Natural killer cell (primary cell): ENCODE results near the gene TNFSF12. TPM values are rescaled to one million over a fixed set of nuclear protein-coding genes. Genes with fewer than 3 reads are reported as not detected.
A peak's percentile ranks its signal among the peaks of the same experiment; 100 is the strongest.

ENCODE experiments used
- ATAC-seq, 3 donors: fragments of 150-1000 bp in 2 of 3; fragments of 200-7000 bp in 1 of 3; cut with Tn5 transposase; 1 replicate in 1 of 3; 2 replicates in 2 of 3; pipeline ENCODE4 v1.10.0; 2021; ENCODE audit warnings: mild to moderate bottlenecking in 2 of 3, moderate library complexity in 2 of 3
- DNase-seq, 2 donors: peaks; one replicate each; pipeline versions ENCODE4 v3.0.0 to v3.0.0-alpha.2; 2013 to 2021; ENCODE audit warnings: mixed read lengths in 1 of 2
- H3K27ac ChIP-seq: one replicate; pipeline ENCODE4 v1.5.1; 2013; ENCODE audit warnings: mild to moderate bottlenecking, low read length
- H3K27me3 ChIP-seq: one replicate; pipeline ENCODE4 v1.6.1; 2013; ENCODE audit warnings: low read length; ENCODE audit not compliant: control insufficient read depth, insufficient read depth
- H3K36me3 ChIP-seq: one replicate; pipeline ENCODE4 v1.6.1; 2013; ENCODE audit warnings: low read length; ENCODE audit not compliant: control insufficient read depth, insufficient read depth
- H3K4me1 ChIP-seq: one replicate; pipeline ENCODE4 v1.6.1; 2013; ENCODE audit warnings: low read length; ENCODE audit not compliant: control insufficient read depth, insufficient read depth
- H3K4me3 ChIP-seq: one replicate; pipeline ENCODE4 v1.5.1; 2013; ENCODE audit warnings: low read length
- H3K9me3 ChIP-seq: one replicate; pipeline ENCODE4 v1.6.1; 2013; ENCODE audit warnings: low read length; ENCODE audit not compliant: control insufficient read depth, insufficient read depth
- H3K27ac Mint-ChIP-seq, 2 donors: one replicate each; pipeline ENCODE4 v1.8.0; 2022; ENCODE audit warnings: mild to moderate bottlenecking in 2 of 2, mixed read lengths in 2 of 2, moderate library complexity in 1 of 2
- H3K27me3 Mint-ChIP-seq, 2 donors: one replicate each; pipeline ENCODE4 v1.8.0; 2022; ENCODE audit warnings: low read depth in 2 of 2, mixed read lengths in 2 of 2
- H3K36me3 Mint-ChIP-seq: one replicate; pipeline ENCODE4 v1.8.0; 2022; ENCODE audit warnings: mixed read lengths
- H3K4me1 Mint-ChIP-seq, 2 donors: one replicate each; pipeline ENCODE4 v1.8.0; 2022; ENCODE audit warnings: mixed read lengths in 2 of 2
- H3K4me3 Mint-ChIP-seq: one replicate; pipeline ENCODE4 v1.8.0; 2022; ENCODE audit warnings: mild to moderate bottlenecking, moderate library complexity, mixed read lengths
- H3K9me3 Mint-ChIP-seq, 2 donors: one replicate each; pipeline ENCODE4 v1.8.0; 2022; ENCODE audit warnings: mixed read lengths in 2 of 2
- CTCF ChIP-seq: fragments of 200-600 bp; IDR thresholded peaks from one replicate; pipeline ENCODE4 v1.8.0; 2022; ENCODE audit warnings: antibody characterized with exemption
- WGBS: methylation state at CpG from one replicate; pipeline ENCODE4 v1.1.7; 2013; ENCODE audit warnings: missing lambda C conversion rate; ENCODE audit not compliant: insufficient coverage; 5-methylcytosine and 5-hydroxymethylcytosine counted together
- intact Hi-C: fragments of 100-400 bp; cut with micrococcal nuclease; formaldehyde crosslinking; loops from one replicate; pipeline ENCODE4 v1.14.2; 2022
- total RNA-seq, 4 donors: library from RNA; stranded (reverse); fragments of 120-200 nt in 1 of 4; gene quantifications; one replicate each; pipeline versions ENCODE4 v1.2.3 to v1.2.4, GENCODE V29; 2013 to 2022

TNFSF12 gene
- total RNA-seq, 3 donors from 2014 or later (not counting 1 experiment from before 2014, with no cell fraction given): 49.1 to 62.6 (median 60.3) TPM

- H3K4me3 ChIP-seq: no peak overlapping the region
Observed at GRCh38 chr17:7515911-7516610, 32.8 kb upstream of the TNFSF12 start.

GRCh38 chr17:7523033-7523432 is 25.8 kb upstream of the TNFSF12 start:
- DNase-seq: peak in 1 of 2 donors; percentile 78
- Histone ChIP-seq H3K4me1 (no peaks in the 10 kb centered on the region), H3K27ac (no peak overlapping the region), H3K27me3 (no peaks in the 10 kb centered on the region), H3K36me3 (no peaks in the 10 kb centered on the region), H3K9me3 (peaks cover 2% of the 10 kb centered on the region), H3K4me3 (no peak overlapping the region)
- Mint-ChIP-seq H3K9me3 (no peaks in the 10 kb centered on the region), H3K27ac (no peak overlapping the region), H3K4me1 (peaks cover 0 to 6% of the 10 kb centered on the region in 2 donors), H3K4me3 (no peak overlapping the region), H3K36me3 (no peaks in the 10 kb centered on the region), H3K27me3 (no peaks in the 10 kb centered on the region)
- WGBS: 58% methylated on average over 10 of the region's 10 CpGs
- intact Hi-C loops: loop anchor here (2.0 kb wide), 1 partner anchor 38 kb away; the partner anchor contains the start of gene SENP3
- ATAC-seq: peak in 2 of 3 donors; percentile 56 to 65
- peak; percentile 56 for TF ChIP-seq CTCF

More at GRCh38 chr17:7515911-7516610, 32.8 kb upstream of the TNFSF12 start:
- H3K9me3 ChIP-seq: no peaks in the 10 kb centered on the region
- ATAC-seq: no peak
- H3K9me3 Mint-ChIP-seq: no peaks in the 10 kb centered on the region
- 87% methylated on average over 13 of the region's 13 CpGs for WGBS
- intact Hi-C loops: loop anchor here (2.0 to 10.0 kb wide), 2 partner anchors 73 to 169 kb away; partner anchors contain the start of genes TP53 and WRAP53
- no peak overlapping the region for H3K4me3 Mint-ChIP-seq
- peaks cover 0 to 11% of the 10 kb centered on the region in 2 donors for H3K4me1 Mint-ChIP-seq
- H3K36me3 ChIP-seq: peaks cover 35% of the 10 kb centered on the region
- no peaks in the 10 kb centered on the region for H3K27me3 ChIP-seq
- no peak for DNase-seq
- no peaks in the 10 kb centered on the region for H3K4me1 ChIP-seq
- TF ChIP-seq CTCF: no peak
- no peak overlapping the region for H3K27ac ChIP-seq
- no peak overlapping the region for H3K27ac Mint-ChIP-seq
- H3K36me3 Mint-ChIP-seq: no peaks in the 10 kb centered on the region
- H3K27me3 Mint-ChIP-seq: no peaks in the 10 kb centered on the region

- no peaks in the 10 kb centered on the region for H3K4me1 ChIP-seq
- Mint-ChIP-seq H3K4me1 (no peaks in the 10 kb centered on the region), H3K27ac (no peak overlapping the region), H3K4me3 (no peak overlapping the region), H3K27me3 (no peaks in the 10 kb centered on the region), H3K9me3 (peaks cover 2 to 3% of the 10 kb centered on the region in 2 donors), H3K36me3 (peaks cover 9% of the 10 kb centered on the region)
- no peaks in the 10 kb centered on the region for H3K27me3 ChIP-seq
- intact Hi-C loops: no loop called here
- H3K36me3 ChIP-seq: no peaks in the 10 kb centered on the region
- no peak overlapping the region for H3K4me3 ChIP-seq
- H3K9me3 ChIP-seq: peaks cover 12% of the 10 kb centered on the region
- no peak for TF ChIP-seq CTCF
- no peak for ATAC-seq
- no peak overlapping the region for H3K27ac ChIP-seq
- no peak for DNase-seq
Observed at GRCh38 chr17:7528842-7529241, 20.0 kb upstream of the TNFSF12 start.
